Measurements from ENCODE around the gene PGAM5.
"Not testable (repeated sequence)": the region's sequence is repeated elsewhere in the genome, so short reads cannot be mapped to it uniquely, and the experiment has no call there.

The PGAM5 gene

GRCh38 chr12:132747896-132748295 lies 37.3 kb downstream of the PGAM5 start:
- DNase-seq (ENCODE audit: low read depth), result no peak

- DNase-seq (ENCODE audit: low read depth), result no peak
Measured at GRCh38 chr12:132748319-132748718, 37.7 kb downstream of the PGAM5 start.

- not testable (repeated sequence) for DNase-seq (ENCODE audit: low read depth)
Measured at GRCh38 chr12:132753670-132754069, 43.0 kb downstream of the PGAM5 start.

GRCh38 chr12:132754160-132754932 lies 43.7 kb downstream of the PGAM5 start:
- no peak for DNase-seq (ENCODE audit: low read depth)

GRCh38 chr12:132758825-132759224 lies 48.2 kb downstream of the PGAM5 start:
- DNase-seq (ENCODE audit: low read depth), result not testable (repeated sequence)

- DNase-seq (ENCODE audit: low read depth), result no peak
Measured at GRCh38 chr12:132759359-132759758, 48.7 kb downstream of the PGAM5 start.

GRCh38 chr12:132761032-132761920 lies 50.6 kb downstream of the PGAM5 start, which contains the start of gene ANKLE2:
Gene ANKLE2, minus strand, starts transcription at chr12:132761832. Its CDS starts 34 bp downstream, at chr12:132761798.
- DNase-seq (ENCODE audit: low read depth), result peak; percentile 23

- peak; percentile 71 for DNase-seq (ENCODE audit: low read depth)
Measured at GRCh38 chr12:132761921-132762583, 51.4 kb downstream of the PGAM5 start.

GRCh38 chr12:132764231-132764630 lies 53.6 kb downstream of the PGAM5 start:
- no peak for DNase-seq (ENCODE audit: low read depth)

GRCh38 chr12:132765361-132765760 lies 54.7 kb downstream of the PGAM5 start:
- DNase-seq (ENCODE audit: low read depth), result no peak

GRCh38 chr12:132766380-132767085 lies 55.9 kb downstream of the PGAM5 start:
- DNase-seq (ENCODE audit: low read depth), result no peak

- DNase-seq (ENCODE audit: low read depth), result no peak
Measured at GRCh38 chr12:132771126-132771838, 60.6 kb downstream of the PGAM5 start.

Measured in stimulated activated CD8-positive, alpha-beta memory T cell treated with anti-CD3 and anti-CD28 coated beads, Interleukin-15, amount 100 ng/mL, for 24 hours (primary cell).